ENCODE results near the gene SPECC1. TPM values are rescaled to one million over a fixed set of nuclear protein-coding genes. Genes with fewer than 3 reads are reported as not detected.

Gene SPECC1
- total and polyA plus RNA-seq, 7 donors: 10.9 to 98.3 (median 43.5) TPM

GRCh38 chr17:20145567-20145966, 136.4 kb downstream of the SPECC1 start:
- DNase-seq: no peak

GRCh38 chr17:20149251-20149650, 140.1 kb downstream of the SPECC1 start:
- Histone ChIP-seq H3K27ac (no peak overlapping the region), H3K9me3 (no peaks in the 10 kb centered on the region), H3K4me3 (no peak overlapping the region), H3K27me3 (no peaks in the 10 kb centered on the region), H3K36me3 (no peaks in the 10 kb centered on the region), H3K4me1 (no peaks in the 10 kb centered on the region)
- DNase-seq: no peak
- intact Hi-C loops (cut with DNase I): no loop called here
- WGBS, 2 donors: 81 to 84% methylated on average over 4 of the region's 4 CpGs
- TF ChIP-seq EP300 (IDR thresholded peaks at IDR 0.05) (no peak), CTCF (IDR thresholded peaks at IDR 0.05) (no peak), POLR2AphosphoS5 (IDR thresholded peaks at IDR 0.05) (no peak), POLR2A (IDR thresholded peaks at IDR 0.05) (no peak)

More at GRCh38 chr17:20145567-20145966, 136.4 kb downstream of the SPECC1 start:
- Histone ChIP-seq H3K27me3 (no peaks in the 10 kb centered on the region), H3K36me3 (no peaks in the 10 kb centered on the region), H3K9me3 (no peaks in the 10 kb centered on the region), H3K27ac (no peak overlapping the region), H3K4me1 (no peaks in the 10 kb centered on the region), H3K4me3 (no peak overlapping the region)
- TF ChIP-seq POLR2AphosphoS5 (IDR thresholded peaks at IDR 0.05) (no peak), CTCF (IDR thresholded peaks at IDR 0.05) (no peak), POLR2A (IDR thresholded peaks at IDR 0.05) (no peak), EP300 (IDR thresholded peaks at IDR 0.05) (no peak)
- intact Hi-C loops (cut with DNase I): no loop called here
- WGBS, 2 donors: 92 to 96% methylated on average over 1 of the region's 1 CpG

GRCh38 chr17:20151174-20151573, 142.0 kb downstream of the SPECC1 start:
- Histone ChIP-seq H3K27ac (no peak overlapping the region), H3K9me3 (no peaks in the 10 kb centered on the region), H3K4me1 (peaks cover 0 to 10% (median 8%) of the 10 kb centered on the region in 4 donors), H3K27me3 (no peaks in the 10 kb centered on the region), H3K4me3 (no peak overlapping the region), H3K36me3 (no peaks in the 10 kb centered on the region)
- intact Hi-C loops (cut with DNase I): no loop called here
- no peak for TF ChIP-seq EP300 (IDR thresholded peaks at IDR 0.05)
- TF ChIP-seq POLR2A (IDR thresholded peaks at IDR 0.05): no peak
- TF ChIP-seq POLR2AphosphoS5 (IDR thresholded peaks at IDR 0.05): no peak
- TF ChIP-seq CTCF (IDR thresholded peaks at IDR 0.05): no peak
- WGBS, 2 donors: 90 to 93% methylated on average over 5 of the region's 5 CpGs
- no peak for DNase-seq

GRCh38 chr17:20153231-20153630, 144.1 kb downstream of the SPECC1 start:
- intact Hi-C loops (cut with DNase I): no loop called here

More at GRCh38 chr17:20153231-20153630, 144.1 kb downstream of the SPECC1 start:
- DNase-seq: no peak
- WGBS, 2 donors: 70 to 74% methylated on average over 2 of the region's 2 CpGs
- TF ChIP-seq CTCF (IDR thresholded peaks at IDR 0.05) (no peak), POLR2A (IDR thresholded peaks at IDR 0.05) (no peak), POLR2AphosphoS5 (IDR thresholded peaks at IDR 0.05) (no peak)
- Histone ChIP-seq H3K27me3 (no peaks in the 10 kb centered on the region), H3K4me1 (peaks cover 0 to 20% (median 16%) of the 10 kb centered on the region in 4 donors), H3K27ac (no peak overlapping the region), H3K9me3 (no peaks in the 10 kb centered on the region), H3K4me3 (no peak overlapping the region), H3K36me3 (no peaks in the 10 kb centered on the region)

Measured in sigmoid colon (tissue), 7 donors.